H1 (cell line): ENCODE data around the gene IL21R. TPM values are rescaled to one million over a fixed set of nuclear protein-coding genes. Genes with fewer than 3 reads are reported as not detected.

Experiments
- CTCF ChIA-PET: fragments of 300-600 bp; sonication (Branson Sonifier 250); formaldehyde crosslinking; loops from one replicate; lab custom pipeline; 2021; ENCODE audit not compliant: partially characterized antibody; lab: Charles Lee
- POLR2A ChIA-PET: fragments of 300-600 bp; sonication (Branson Sonifier 250); formaldehyde crosslinking; loops from one replicate; lab custom pipeline; 2021; ENCODE audit warnings: inconsistent platforms; ENCODE audit not compliant: partially characterized antibody; lab: Charles Lee
- DNase-seq, 2 experiments: peaks; one replicate each; pipeline versions ENCODE4 v3.0.0 to v3.0.0-alpha.2; 2010 to 2022; ENCODE audit warnings: low spot score in 2 of 2, low read depth in 1 of 2, mixed read lengths in 1 of 2
- FAIRE-seq: peaks from 2 replicates; lab custom pipeline; 2011; peaks lifted over from hg19 to GRCh38; lab: Jason Lieb, UNC
- H2AFZ ChIP-seq: 2 replicates; pipeline ENCODE4 v1.8.1; 2012; ENCODE audit warnings: low read length, inconsistent platforms
- H2AK5ac ChIP-seq: 2 replicates; pipeline ENCODE4 v1.6.1; 2013; ENCODE audit warnings: low read depth, low read length
- H2BK120ac ChIP-seq: replicated peaks from 2 replicates; pipeline ENCODE3; 2013; ENCODE audit warnings: low read depth, low read length, inconsistent platforms
- H2BK12ac ChIP-seq: 2 replicates; pipeline ENCODE4 v1.6.1; 2013; ENCODE audit warnings: low read depth, low read length
- H2BK15ac ChIP-seq: 2 replicates; pipeline ENCODE4 v1.6.1; 2013; ENCODE audit warnings: low read length
- H2BK20ac ChIP-seq: 2 replicates; pipeline ENCODE4 v1.6.1; 2013; ENCODE audit warnings: low read length
- H2BK5ac ChIP-seq: 2 replicates; pipeline ENCODE4 v1.6.1; 2013; ENCODE audit warnings: low read depth, low read length
- H3K14ac ChIP-seq: 2 replicates; pipeline ENCODE4 v1.6.1; 2013; ENCODE audit warnings: inconsistent platforms; ENCODE audit not compliant: insufficient read length
- H3K18ac ChIP-seq: 2 replicates; pipeline ENCODE4 v1.6.1; 2013; ENCODE audit warnings: low read length; ENCODE audit errors: extremely low read depth
- H3K23ac ChIP-seq: 2 replicates; pipeline ENCODE4 v1.6.1; 2013; ENCODE audit warnings: inconsistent platforms; ENCODE audit not compliant: insufficient read length
- H3K23me2 ChIP-seq: 2 replicates; pipeline ENCODE4 v1.6.1; 2013; ENCODE audit warnings: low read depth, low read length
- H3K27ac ChIP-seq: 2 replicates; pipeline ENCODE4 v1.6.1; 2011; ENCODE audit warnings: low read depth, low read length, inconsistent platforms
- H3K27me3 ChIP-seq, 4 experiments: replicated peaks in 1 of 4; 1 replicate in 1 of 4; 2 replicates in 3 of 4; pipeline versions ENCODE4 v1.6.1 to v1.8.1; 2011 to 2013; ENCODE audit warnings: low read length in 3 of 4, mild to moderate bottlenecking in 3 of 4, inconsistent platforms in 2 of 4, mixed read lengths in 2 of 4, moderate library complexity in 1 of 4; ENCODE audit not compliant: control insufficient read depth in 3 of 4, insufficient read depth in 3 of 4; ENCODE audit errors: extremely low read depth in 1 of 4
- H3K36me3 ChIP-seq, 4 experiments: 2 replicates each; pipeline versions ENCODE4 v1.6.1 to v1.8.1; 2011 to 2013; ENCODE audit warnings: mild to moderate bottlenecking in 4 of 4, low read length in 3 of 4, moderate library complexity in 2 of 4, control low read depth in 1 of 4, inconsistent platforms in 1 of 4; ENCODE audit not compliant: insufficient read depth in 4 of 4, control insufficient read depth in 2 of 4
- H3K4ac ChIP-seq: replicated peaks from 2 replicates; pipeline ENCODE3; 2013; ENCODE audit warnings: low read length, low read depth, mixed read lengths, inconsistent platforms; ENCODE audit not compliant: insufficient read length
- H3K4me1 ChIP-seq, 4 experiments: replicated peaks in 1 of 4; 1 replicate in 1 of 4; 2 replicates in 3 of 4; pipeline versions ENCODE4 v1.6.1 to v1.8.1; 2011 to 2013; ENCODE audit warnings: low read length in 3 of 4, inconsistent platforms in 2 of 4, mixed read lengths in 1 of 4; ENCODE audit not compliant: insufficient read depth in 4 of 4, control insufficient read depth in 3 of 4
- H3K4me2 ChIP-seq, 2 experiments: 2 replicates each; pipeline versions ENCODE4 v1.6.1 to v1.8.1; 2011 to 2013; ENCODE audit warnings: low read depth in 2 of 2, low read length in 2 of 2, control low read depth in 1 of 2, inconsistent platforms in 1 of 2, mild to moderate bottlenecking in 1 of 2; ENCODE audit not compliant: insufficient read depth in 1 of 2
- H3K4me3 ChIP-seq, 4 experiments: fragments of 200-600, 300-600 bp in 1 of 4; sonication (generic), shearing (Covaris generic), sonication (Bioruptor Twin) in 1 of 4; 2 replicates each; pipeline versions ENCODE4 v1.5.1 to v1.8.1; 2011 to 2016; ENCODE audit warnings: low read length in 4 of 4, low read depth in 3 of 4, control low read depth in 2 of 4, inconsistent platforms in 2 of 4, mild to moderate bottlenecking in 2 of 4, mixed read lengths in 1 of 4, moderate library complexity in 1 of 4; ENCODE audit not compliant: insufficient read depth in 2 of 4; ENCODE audit errors: extremely low read depth in 1 of 4
- H3K56ac ChIP-seq: replicated peaks from 2 replicates; pipeline ENCODE3; 2013; ENCODE audit warnings: low read depth, mild to moderate bottlenecking, mixed read lengths, low read length, inconsistent platforms; ENCODE audit not compliant: insufficient read length
- H3K79me1 ChIP-seq: 2 replicates; pipeline ENCODE4 v1.6.1; 2013; ENCODE audit warnings: low read depth, low read length, control low read depth
- H3K79me2 ChIP-seq, 2 experiments: 2 replicates each; pipeline versions ENCODE4 v1.6.1 to v1.8.1; 2012 to 2013; ENCODE audit warnings: low read length in 2 of 2, mild to moderate bottlenecking in 2 of 2, inconsistent platforms in 1 of 2; ENCODE audit not compliant: insufficient read depth in 2 of 2, control insufficient read depth in 1 of 2
- H3K9ac ChIP-seq, 4 experiments: replicated peaks in 1 of 4; 1 replicate in 1 of 4; 2 replicates in 3 of 4; pipeline versions ENCODE4 v1.6.1 to v1.8.1; 2011 to 2013; ENCODE audit warnings: low read depth in 3 of 4, low read length in 3 of 4, control low read depth in 2 of 4, mild to moderate bottlenecking in 2 of 4, moderate library complexity in 2 of 4, inconsistent platforms in 1 of 4; ENCODE audit errors: extremely low read depth in 1 of 4
- H3K9me3 ChIP-seq, 2 experiments: 2 replicates each; pipeline versions ENCODE4 v1.6.1 to v1.8.1; 2012 to 2013; ENCODE audit warnings: mild to moderate bottlenecking in 2 of 2, moderate library complexity in 2 of 2, control low read depth in 1 of 2, inconsistent platforms in 1 of 2, low read depth in 1 of 2, low read length in 1 of 2, mixed read lengths in 1 of 2; ENCODE audit not compliant: insufficient read depth in 2 of 2
- H4K20me1 ChIP-seq, 2 experiments: replicated peaks in 1 of 2; 2 replicates each; pipeline versions ENCODE3 to v1.8.1; 2011 to 2013; ENCODE audit warnings: inconsistent platforms in 2 of 2, low read length in 2 of 2, mild to moderate bottlenecking in 1 of 2; ENCODE audit not compliant: insufficient read depth in 2 of 2, control insufficient read depth in 1 of 2
- H4K5ac ChIP-seq: 2 replicates; pipeline ENCODE4 v1.6.1; 2013; ENCODE audit warnings: low read length, low read depth, mixed read lengths, inconsistent platforms; ENCODE audit not compliant: insufficient read length
- H4K8ac ChIP-seq: 2 replicates; pipeline ENCODE4 v1.8.0; 2013; ENCODE audit warnings: mild to moderate bottlenecking, moderate library complexity, low read length, inconsistent platforms; ENCODE audit not compliant: insufficient read depth; ENCODE audit errors: extremely low read depth
- H4K91ac ChIP-seq: replicated peaks from 2 replicates; pipeline ENCODE3; 2013; ENCODE audit warnings: low read length, mixed read lengths, inconsistent platforms; ENCODE audit not compliant: insufficient read length
- RAD21 ChIP-seq, 2 experiments: IDR thresholded peaks in 1 of 2; conservative IDR thresholded peaks in 1 of 2; 2 replicates each; pipeline ENCODE4 v1.6.1; 2011; ENCODE audit warnings: low read depth in 2 of 2, low read length in 2 of 2, improper control_type of control experiment in 1 of 2, inconsistent platforms in 1 of 2, mild to moderate bottlenecking in 1 of 2, moderate library complexity in 1 of 2
- SP2 ChIP-seq: IDR thresholded peaks from 2 replicates; pipeline ENCODE4 v1.6.1; 2012; ENCODE audit warnings: mild to moderate bottlenecking, low read length, inconsistent platforms
- TAF1 ChIP-seq: IDR thresholded peaks from 2 replicates; pipeline ENCODE4 v1.6.1; 2011; ENCODE audit warnings: mild to moderate bottlenecking, low read depth, low read length
- WGBS, 2 experiments: shearing (Covaris generic) in 1 of 2; methylation state at CpG; one replicate each; pipeline versions ENCODE4 v1.1.6 to v1.1.7; 2013 to 2015; ENCODE audit warnings: low lambda C conversion rate in 2 of 2, mixed read lengths in 2 of 2, inconsistent platforms in 1 of 2, low coverage in 1 of 2, missing lambda C conversion rate in 1 of 2; ENCODE audit not compliant: insufficient replicate concordance in 2 of 2, insufficient coverage in 1 of 2, insufficient read length in 1 of 2; ENCODE audit errors: extremely low coverage in 1 of 2, missing lambda C conversion rate in 1 of 2; 5-methylcytosine and 5-hydroxymethylcytosine counted together
- polyA plus RNA-seq, 7 experiments: library from polyadenylated mRNA; depleted of rRNA in 3 of 7; stranded (reverse) in 5 of 7; unstranded in 2 of 7; fragments of >200 nt in 5 of 7; fragments of 200-250 nt in 2 of 7; gene quantifications; 1 replicate in 5 of 7; 2 replicates in 1 of 7; 4 replicates in 1 of 7; pipeline versions ENCODE4 v1.2.1 to v1.2.3, GENCODE V29; 2011 to 2013; ENCODE audit warnings: missing spikeins in 2 of 7, mixed read lengths in 2 of 7
- total RNA-seq: library from RNA; stranded (reverse); fragmentation: NEBNext Ultra II Directional; extraction: Animal tissue kit (Norgen Biotek cat#: 25700); gene quantifications from 2 replicates; pipeline ENCODE4 v1.2.1, GENCODE V29; 2021

IL21R gene
- total and polyA plus RNA-seq, 2 of the 8 experiments (the other 6 are each of a cell fraction or from before 2014, with no cell fraction given): 0.34 to 0.70 TPM

DNA sequence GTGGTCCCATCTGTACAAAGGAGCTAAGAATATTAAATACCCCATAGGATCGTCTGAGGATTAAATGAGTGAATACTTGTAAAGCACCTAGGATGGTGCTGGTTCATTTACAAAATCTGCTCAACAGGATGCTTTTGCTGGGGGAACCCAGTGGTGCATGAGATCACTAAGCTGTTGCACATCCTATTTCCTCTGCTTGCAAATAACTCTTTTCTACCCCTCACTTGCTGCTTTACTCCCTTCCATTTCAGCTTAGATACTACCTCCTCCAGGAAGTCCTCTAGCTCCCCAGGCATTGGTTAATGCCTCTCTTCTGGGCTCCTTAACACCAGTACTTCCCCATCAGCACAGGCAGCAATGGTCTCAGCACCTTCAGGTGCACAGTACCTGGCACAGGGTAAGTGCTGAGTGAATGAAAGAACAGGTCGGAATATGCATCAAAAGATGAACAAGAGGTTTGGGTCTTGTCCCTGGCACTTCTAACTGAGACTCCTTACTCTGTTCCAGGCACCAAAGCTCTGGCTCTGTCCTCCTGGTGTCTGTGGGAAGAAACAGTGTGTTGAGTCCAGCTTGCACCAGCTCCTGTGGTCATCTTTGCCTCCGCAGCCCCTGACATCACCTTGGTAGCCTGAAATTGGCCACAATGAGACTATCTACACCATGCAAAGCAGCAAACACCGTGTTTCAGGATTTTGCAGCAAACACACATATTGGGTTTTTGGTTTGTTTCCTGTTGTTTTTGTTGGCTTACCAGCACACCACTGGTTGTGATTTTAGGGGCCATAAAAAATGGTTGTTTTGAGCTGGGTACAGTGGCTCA lies 24.1 kb upstream of the IL21R start:
- H3K79me1 ChIP-seq: no peaks in the 10 kb centered on the region
- no peak overlapping the region for H3K18ac ChIP-seq
- no peak overlapping the region for H3K27ac ChIP-seq
- 0 out of 4 replicates have a peak, but pooled peaks cover 0 to 3% of the 10 kb centered on the region in 2 experiments for H3K9me3 ChIP-seq
- no peak overlapping the region for H4K91ac ChIP-seq
- no peak overlapping the region for H3K56ac ChIP-seq
- H3K4ac ChIP-seq: no peak overlapping the region
- TF ChIP-seq TAF1 (no peak), RAD21 (IDR thresholded peaks at IDR 0.05 in 1 of 2, conservative IDR thresholded peaks at IDR 0.05 in 1 of 2; ENCODE audit: low read depth in 2 of 2, low read length in 2 of 2) (no peak), SP2 (no peak)
- TF ChIP-seq, all 59 proteins: peak for 0
- DNase-seq (no peak), FAIRE-seq (no peak)
- no peak overlapping the region for H2BK12ac ChIP-seq
- no peak overlapping the region for H3K9ac ChIP-seq
- ChIA-PET POLR2A (interaction anchor here (0.8 kb wide), 1 partner anchor 13 kb away, joined by 3 read pairs; no protein-coding TSS in a partner anchor), CTCF (interaction anchor here (0.7 to 2.3 kb wide), 6 partner anchors 10 to 401 kb away, joined by 3 to 10 read pairs (median 4); no protein-coding TSS in a partner anchor)
- H2BK5ac ChIP-seq: no peak overlapping the region
- no peaks in the 10 kb centered on the region for H3K36me3 ChIP-seq
- H2BK120ac ChIP-seq: no peak overlapping the region
- no peak overlapping the region for H2BK15ac ChIP-seq
- no peaks in the 10 kb centered on the region for H4K20me1 ChIP-seq
- H3K14ac ChIP-seq: no peak overlapping the region
- peaks cover 0 to 2% (median 0%) of the 10 kb centered on the region in 4 experiments; a peak in 3 of 7 replicates for H3K4me1 ChIP-seq
- H2BK20ac ChIP-seq: no peak overlapping the region
- H3K4me2 ChIP-seq: no peak overlapping the region
- H3K79me2 ChIP-seq: no peaks in the 10 kb centered on the region
- H4K8ac ChIP-seq: no peak overlapping the region
- 89% methylated on average over 4 of the region's 4 CpGs; no CpG with 5 or more reads in 1 of the 2 experiments for WGBS, 2 experiments
- no peak overlapping the region for H2AK5ac ChIP-seq
- H4K5ac ChIP-seq: no peak overlapping the region
- H3K4me3 ChIP-seq: no peak overlapping the region
- H3K23ac ChIP-seq: no peak overlapping the region
- H2AFZ ChIP-seq: no peak overlapping the region
- no peaks in the 10 kb centered on the region; a peak in 1 of 7 replicates for H3K27me3 ChIP-seq
- H3K23me2 ChIP-seq: no peaks in the 10 kb centered on the region
